HG02610 (cell line): ENCODE results near the gene SPP1.
"Not testable (repeated sequence)": the region's sequence is repeated elsewhere in the genome, so short reads cannot be mapped to it uniquely, and the experiment has no call there.

Experiments used
- ATAC-seq: cut with Tn5 transposase; IDR thresholded peaks from one replicate; pipeline ENCODE4 v1.9.1; 2021; ENCODE audit warnings: mild to moderate bottlenecking, moderate library complexity; ENCODE audit not compliant: unreplicated experiment

SPP1 gene

DNA sequence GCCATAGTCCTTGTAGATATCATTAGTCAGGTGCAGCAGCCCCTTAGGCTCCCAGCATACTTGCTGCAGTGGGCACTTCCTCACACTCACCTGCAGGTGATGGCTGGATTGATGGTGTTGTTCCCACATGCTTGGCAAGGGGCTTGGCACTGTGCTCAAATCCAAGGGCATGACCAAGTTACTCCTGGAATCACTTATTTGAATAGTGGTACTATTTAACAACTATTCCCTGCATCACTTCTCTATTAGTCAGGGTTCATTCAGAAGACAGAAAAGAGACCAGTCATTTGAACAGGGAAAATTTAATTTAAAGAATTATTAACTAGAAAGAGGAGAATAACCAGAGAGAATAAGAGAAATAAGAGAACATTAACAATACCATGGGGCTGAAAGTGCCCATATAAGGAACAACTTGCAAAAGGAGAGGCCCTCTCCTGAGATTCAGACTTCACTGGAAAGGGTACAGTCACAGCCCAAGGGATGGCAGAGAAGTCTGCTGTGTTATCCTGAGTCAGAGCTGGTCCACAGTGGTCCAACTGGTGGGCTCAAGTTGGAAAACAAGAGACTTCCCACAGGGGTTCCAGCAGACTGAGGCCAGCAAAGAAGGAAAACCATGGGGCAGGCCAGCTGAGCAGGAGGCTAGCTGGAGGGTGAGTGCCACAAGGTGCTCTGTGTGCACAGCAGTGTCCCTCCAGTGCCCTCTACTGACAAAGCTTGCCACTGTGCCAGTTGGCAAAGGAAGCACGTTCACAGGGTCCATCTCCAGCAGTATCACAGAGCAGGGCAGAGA lies 9.8 kb downstream of the SPP1 start:
- no peak for ATAC-seq

DNA sequence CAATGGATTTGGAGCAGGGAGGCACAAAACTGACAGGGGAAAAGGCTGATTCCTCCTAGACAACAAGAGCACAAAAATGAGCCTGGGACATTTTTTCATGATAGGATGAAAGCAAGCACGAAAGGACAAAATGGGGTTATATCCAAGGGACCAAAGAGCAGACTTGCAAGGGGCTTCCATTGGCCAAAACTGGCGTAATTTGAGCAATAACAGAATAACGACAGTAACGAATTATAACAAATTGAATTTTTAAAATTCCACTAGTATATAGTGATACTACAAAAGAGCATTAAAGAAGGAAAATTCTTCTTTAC lies 10.3 kb downstream of the SPP1 start:
- no peak for ATAC-seq

DNA sequence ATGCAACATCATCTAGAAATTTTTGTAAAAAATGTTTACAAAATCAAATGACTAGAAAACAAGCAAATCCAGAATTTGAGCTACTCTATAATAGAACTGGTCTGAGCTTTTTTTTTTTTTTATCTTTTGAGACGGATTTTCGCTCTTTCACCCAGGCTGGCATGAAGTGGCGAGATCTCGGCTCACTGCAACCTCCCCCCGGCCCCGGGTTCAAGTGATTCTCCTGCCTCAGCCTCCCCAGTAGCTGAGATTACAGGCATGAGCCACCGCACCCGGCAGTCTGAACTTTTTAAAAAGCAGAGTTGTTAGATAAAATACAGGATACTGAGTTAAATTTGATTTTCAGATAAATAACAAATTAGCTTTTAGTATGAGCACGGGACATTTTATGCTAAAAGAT lies 11.0 kb downstream of the SPP1 start:
- no peak for ATAC-seq

DNA sequence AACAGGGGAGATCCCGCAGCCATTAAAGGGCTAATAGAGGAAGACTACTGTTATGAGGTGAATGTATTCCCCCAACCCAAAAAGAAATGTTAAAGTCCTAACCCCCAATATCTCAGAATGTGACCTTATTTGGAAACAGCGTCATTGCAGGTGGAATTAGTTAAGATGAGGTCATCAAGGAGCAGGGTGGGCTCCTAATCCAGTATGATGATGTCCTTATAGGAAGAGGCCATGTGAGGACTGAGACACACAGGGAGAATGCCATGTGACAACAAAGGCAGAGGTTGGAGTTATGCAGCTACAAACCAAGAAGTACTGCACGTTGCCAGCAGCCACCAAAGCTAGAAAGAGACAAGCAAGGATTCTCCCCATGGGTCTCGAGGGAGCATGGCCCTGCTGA lies 14.3 kb downstream of the SPP1 start:
- ATAC-seq, result no peak

DNA sequence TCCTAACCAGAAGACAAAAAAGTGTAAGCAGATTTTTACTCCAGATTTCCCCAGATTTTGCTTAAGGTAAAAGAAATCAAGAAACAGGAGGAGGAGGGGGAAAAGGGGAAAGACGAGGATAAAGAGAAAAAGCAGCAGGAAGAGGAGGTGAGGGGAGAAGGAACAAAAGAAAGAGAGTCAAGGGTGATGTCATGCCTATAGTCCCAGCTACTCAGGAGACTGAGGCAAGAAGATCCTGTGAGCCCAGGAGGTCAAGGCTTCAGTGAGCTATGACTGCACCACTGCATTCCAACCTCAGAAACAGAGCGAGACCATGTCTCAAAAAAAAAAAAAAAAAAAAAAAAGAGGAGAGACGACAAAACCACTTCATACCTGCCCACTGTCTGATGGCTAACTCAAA lies 19.9 kb downstream of the SPP1 start:
- ATAC-seq, result no peak

DNA sequence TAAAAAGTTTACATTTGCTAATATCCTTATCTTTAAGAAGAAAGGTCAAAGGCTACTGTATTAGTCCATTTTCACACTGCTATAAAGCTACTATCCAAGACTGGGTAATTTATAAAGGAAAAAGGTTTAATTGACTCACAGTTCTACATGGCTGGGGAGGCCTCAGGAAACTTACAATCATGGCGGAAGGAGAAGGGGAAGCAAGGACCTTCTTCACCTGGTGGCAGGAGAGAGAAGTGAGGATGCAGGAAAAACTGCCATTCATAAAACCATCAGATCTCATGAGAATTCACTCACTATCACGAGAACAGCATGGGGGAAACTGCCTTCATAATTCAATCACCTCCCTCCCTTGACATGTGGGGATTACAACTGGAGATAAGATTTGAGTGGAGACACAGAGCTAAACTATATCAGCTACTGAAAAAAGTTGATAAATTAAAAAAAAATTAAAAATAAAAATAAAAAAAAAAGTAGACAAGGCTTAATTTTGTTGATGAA lies 23.7 kb downstream of the SPP1 start:
- not testable (repeated sequence) for ATAC-seq

DNA sequence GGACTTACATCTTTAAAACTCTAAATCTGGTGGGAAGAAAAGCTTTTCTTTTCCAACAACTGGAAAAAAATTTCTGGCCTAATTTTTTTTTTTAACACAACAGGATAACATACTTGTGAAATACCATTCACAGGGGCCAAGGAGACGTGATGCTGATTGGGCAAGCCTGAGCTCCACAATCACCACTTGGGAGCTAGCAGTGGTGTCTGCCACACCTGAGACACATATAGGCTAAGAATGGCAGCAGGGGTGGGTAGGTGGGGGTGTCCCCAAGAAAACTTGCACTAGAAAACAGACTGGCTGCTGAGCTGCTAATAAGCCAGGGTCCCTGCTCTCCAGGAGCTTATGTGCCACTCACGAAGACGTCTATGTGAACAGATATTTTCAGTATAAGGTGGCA lies 26.4 kb downstream of the SPP1 start:
- no peak for ATAC-seq

DNA sequence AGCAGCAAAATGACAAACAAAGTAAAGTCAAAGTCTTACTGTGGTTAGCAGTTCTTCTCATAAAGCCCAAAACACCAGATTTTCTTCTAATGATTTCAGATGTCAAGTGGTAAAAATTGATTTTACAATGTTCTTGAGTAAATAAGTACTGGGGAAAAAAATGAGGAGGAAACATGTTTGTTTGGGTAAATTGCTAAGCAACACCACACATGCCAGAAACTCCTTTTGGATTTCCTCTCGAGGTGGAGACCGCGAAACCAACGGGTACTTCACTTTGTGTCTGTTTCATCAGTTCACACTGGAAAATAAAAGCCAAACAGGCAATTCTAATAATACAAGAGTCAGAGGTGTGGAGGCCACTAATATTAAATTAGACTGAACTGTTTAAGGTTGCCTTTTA lies 27.3 kb downstream of the SPP1 start:
- no peak for ATAC-seq

DNA sequence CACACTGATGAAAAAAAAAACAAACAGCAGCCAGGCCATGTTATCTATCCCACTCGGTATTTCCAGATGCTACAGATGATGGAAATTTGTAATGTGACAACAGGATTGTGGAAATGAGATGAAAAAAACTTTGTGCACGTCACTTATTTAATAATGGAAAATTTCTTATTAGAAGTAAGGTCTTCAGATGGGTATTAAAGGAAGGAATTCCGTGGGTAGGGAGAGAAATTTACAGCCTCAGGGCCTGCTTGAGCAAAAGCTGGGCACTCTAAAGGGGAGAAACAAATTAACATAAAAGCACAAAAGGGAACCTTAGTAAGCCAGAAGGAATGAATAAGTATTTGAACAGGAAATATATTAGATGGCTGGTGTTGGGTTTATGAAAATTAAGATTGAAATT lies 27.7 kb downstream of the SPP1 start:
- no peak for ATAC-seq

DNA sequence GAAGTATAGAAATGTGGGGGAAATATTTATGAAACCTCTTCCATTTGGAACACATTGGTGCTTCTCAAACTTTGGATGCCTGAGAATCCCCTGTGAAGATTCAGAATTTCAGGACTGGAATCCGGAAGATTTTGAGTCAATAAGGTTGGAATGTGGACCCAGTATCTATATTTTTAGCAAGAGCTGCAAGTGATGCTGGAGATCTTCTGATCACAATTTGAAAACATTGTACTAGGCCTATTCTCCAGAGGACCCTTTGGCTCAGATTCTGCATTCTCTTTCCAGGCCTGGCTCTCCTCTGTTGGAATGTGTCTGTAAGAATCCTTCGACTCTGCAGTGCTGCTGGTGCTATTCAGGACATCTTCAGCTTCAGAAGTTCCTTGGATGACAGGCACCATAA lies 29.6 kb downstream of the SPP1 start:
- ATAC-seq, result no peak

DNA sequence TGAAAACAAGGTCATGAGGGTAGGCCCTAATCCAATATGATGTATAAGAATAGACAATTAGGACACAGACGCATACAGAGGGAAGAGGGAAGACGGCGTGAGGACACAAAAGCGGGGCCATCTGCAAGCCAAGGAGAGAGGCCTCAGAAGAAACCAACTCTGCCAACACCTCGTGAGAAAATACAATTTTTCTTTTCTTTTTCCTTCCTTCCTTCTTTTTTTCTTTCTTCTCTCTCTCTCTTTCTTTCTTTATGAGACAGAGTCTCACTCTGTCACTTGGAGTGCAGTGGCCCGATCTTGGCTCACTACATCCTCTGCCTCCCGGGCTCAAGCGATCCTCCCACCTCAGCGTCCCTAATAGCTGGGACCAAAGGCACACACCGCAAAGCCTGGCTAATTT lies 30.4 kb downstream of the SPP1 start:
- ATAC-seq, result no peak

DNA sequence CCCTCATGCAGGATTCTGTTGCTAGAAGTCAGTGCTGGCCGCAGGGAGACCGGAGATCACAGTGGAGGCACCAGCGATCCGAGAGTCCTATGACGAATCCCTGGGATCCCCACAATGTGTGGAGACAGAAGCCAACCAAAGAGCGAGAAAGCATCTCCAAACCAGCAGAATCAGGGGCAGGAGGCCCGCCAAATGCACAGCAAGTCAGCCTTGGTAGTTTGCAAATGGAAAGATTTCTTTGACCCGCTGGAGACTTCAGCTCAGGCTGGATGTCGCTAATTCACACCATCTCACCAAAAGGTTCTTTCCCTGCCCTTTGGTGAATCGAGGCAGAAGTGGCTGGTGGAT lies 31.4 kb downstream of the SPP1 start:
- ATAC-seq, result no peak

DNA sequence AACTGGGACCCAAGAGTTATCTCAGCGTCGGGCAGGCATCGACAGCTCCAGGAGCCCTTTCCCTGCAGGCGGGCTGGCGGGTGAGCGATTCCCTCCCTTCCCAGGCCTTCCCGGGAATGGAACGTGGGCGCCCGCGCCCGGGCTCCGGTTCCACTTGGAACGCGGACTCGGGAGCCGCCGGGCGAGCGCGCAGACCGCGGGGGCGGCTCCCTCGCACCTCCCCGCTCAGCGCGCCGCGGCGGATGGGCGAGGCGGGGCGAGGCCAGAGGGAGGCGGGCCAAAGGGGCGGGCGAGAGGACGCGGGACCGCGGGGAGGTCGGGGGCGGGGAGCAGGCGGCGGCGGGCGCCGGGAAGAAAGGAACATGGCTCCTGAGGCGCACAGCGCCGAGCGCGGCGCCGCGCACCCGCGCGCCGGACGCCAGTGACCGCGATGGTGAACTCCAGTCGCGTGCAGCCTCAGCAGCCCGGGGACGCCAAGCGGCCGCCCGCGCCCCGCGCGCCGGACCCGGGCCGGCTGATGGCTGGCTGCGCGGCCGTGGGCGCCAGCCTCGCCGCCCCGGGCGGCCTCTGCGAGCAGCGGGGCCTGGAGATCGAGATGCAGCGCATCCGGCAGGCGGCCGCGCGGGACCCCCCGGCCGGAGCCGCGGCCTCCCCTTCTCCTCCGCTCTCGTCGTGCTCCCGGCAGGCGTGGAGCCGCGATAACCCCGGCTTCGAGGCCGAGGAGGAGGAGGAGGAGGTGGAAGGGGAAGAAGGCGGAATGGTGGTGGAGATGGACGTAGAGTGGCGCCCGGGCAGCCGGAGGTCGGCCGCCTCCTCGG lies 32.0 kb downstream of the SPP1 start, which contains the start of gene PKD2:
Gene PKD2, plus strand, starts transcription at position 332 of the 818 bp plus-strand sequence. Its CDS starts 99 bp downstream, at position 431.
- ATAC-seq, result peak; percentile 89

DNA sequence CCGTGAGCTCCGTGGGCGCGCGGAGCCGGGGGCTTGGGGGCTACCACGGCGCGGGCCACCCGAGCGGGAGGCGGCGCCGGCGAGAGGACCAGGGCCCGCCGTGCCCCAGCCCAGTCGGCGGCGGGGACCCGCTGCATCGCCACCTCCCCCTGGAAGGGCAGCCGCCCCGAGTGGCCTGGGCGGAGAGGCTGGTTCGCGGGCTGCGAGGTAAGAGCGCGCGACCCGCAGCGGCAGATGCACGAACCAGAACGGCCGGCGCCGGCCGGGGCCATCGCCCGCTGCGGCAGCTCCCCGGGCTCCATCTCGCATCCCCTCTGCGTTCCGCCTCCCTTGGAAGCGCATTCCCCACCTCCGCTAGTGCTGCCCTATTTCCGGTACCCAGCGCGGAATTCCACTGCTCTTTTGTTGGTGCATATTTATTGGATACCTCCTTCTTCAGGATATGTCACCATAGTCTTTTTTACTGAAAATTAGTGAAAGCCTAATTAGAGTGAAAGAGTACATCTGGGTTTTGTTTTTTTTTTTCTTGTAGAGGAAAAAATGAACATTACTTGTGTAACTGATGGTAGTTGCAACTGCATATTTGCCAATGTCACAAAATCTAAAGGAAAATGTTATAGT lies 32.7 kb downstream of the SPP1 start:
- peak; percentile 26 for ATAC-seq

DNA sequence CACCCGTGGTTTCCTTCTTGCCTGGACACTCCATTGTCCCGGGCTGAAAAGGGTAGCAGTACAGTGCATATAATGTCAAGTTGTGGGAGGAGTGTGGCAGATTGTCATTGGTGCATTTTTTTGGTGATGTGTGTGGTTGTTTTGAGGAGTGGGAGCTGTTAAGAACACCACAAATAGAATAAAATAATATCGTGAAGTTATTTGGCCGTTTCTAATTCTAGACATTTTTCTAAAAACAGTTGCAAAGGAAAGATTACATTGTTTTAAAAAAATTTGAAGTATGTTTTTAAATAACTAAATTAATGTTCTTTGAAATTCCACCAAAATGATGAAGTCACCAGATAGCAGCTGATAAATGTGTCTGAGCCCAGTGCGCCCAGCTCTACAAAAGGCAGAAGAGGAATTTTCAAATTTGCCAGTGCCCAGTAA lies 33.2 kb downstream of the SPP1 start:
- no peak for ATAC-seq

DNA sequence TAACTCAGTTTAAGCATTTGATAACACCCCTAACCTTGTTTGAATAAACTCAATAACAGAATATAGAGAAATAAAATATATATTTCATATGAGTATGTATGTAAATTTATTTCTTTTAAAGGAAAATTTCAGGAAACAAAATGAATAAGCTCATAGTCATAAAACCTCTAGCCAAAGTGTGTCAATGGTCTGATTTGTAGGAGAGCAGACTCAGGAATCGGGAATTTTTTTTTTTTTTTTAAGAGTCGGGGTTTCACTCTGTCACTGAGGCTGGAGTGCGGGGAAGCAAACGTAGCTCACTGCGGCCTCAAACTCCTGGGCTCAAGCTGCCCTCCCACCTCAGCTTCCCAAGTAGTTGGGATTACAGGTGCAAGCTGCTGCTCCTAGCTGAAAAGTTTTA lies 34.4 kb downstream of the SPP1 start:
- ATAC-seq, result no peak

DNA sequence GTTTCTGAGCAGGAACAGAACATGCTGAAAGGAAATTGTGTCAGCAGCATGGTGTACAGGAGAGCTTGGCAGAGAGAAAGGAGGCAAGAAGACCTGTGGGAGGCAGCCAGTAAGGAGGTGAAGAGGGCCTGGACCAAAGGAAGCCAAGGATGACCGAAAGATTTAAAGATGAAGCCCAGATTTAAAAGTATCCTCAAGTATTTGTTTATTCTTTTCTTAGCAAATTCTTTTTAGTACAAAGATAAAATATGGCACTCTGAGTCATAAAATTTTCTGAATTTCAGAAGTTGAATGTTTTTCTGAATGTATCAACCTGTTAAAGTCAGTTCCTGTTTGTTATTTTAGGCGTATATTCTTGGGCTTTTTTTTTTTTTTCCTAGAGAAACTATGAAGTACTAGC lies 35.5 kb downstream of the SPP1 start:
- ATAC-seq, result no peak

DNA sequence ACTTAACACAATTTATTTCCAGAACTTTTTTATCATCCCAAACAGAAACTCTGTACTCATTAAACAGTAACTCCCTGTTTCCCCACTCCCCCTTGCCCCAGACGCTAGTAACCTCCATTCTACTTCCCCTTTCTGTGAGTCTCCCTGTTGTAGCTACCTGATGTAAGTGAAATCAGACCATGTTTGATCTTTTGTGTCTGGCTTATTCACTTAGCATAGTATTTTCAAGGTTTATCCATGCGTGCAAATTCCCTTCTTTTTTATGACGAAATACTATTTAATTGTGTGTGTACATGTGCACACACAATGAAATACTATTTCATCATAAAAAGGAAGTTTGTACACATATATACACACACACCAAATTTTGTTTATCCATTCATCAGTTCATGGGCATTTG lies 37.1 kb downstream of the SPP1 start:
- peak; percentile 52 for ATAC-seq

DNA sequence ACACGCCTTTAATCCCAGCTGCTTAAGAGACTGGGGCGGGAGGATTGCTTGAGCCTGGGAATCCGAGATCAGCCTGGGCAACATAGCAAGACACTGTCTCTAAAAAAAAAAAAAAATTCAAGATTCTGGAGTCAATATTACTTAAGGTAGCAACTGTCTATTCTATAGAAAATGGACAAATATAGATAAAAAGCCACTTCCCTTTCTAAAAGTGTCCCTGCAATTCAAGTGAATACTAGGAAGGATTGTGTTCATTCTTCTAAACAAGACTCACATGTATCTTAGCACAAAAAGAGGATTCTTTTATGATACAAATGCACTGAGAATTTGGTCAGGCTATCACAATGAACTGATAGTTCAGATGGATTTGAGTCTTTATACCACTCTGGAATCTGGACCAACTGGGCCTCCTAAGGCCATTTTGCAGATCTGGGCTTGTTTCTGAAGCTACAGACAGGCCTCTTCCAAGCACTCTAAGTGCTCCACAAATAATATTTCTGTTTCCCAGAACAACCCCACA lies 38.9 kb downstream of the SPP1 start:
- no peak for ATAC-seq

DNA sequence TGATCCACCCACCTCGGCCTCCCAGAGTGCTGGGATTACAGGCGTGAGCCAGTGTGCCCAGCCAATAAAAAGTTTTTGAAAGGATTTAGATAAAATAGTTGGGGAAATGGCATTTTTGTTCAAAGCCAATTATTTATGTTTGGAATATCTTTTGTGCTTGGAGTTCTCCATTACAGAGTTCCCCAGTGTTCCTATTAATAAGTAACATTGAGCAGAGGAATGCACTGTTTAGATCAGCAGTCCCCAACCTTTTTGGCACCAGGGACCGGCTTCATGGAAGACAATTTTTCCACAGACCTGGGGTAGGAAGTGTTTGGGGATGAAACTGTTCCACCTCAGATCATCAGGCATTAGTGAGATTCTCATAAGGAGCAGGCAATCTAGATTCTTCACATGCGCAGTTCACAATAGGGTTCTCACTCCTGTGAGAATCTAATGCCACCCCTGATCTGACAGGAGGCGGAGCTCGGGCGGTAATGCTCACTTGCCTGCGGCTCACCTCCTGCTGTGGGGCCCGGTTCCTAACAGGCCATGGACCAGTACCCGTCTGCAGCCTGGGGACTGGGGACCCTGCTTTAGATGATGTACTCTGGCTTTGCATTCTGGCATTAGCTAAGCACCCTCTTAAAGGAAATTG lies 40.3 kb downstream of the SPP1 start:
- no peak for ATAC-seq
